GM19395 (cell line): Measurements from ENCODE around the gene SNX2.
A peak's percentile ranks its signal among the peaks of the same experiment; 100 is the strongest.
"Not testable (repeated sequence)": the region's sequence is repeated elsewhere in the genome, so short reads cannot be mapped to it uniquely, and the experiment has no call there.

ENCODE experiments used
- ATAC-seq: cut with Tn5 transposase; IDR thresholded peaks from one replicate; pipeline ENCODE4 v1.9.1; 2021; ENCODE audit warnings: mild to moderate bottlenecking, moderate library complexity; ENCODE audit not compliant: unreplicated experiment

SNX2 gene

GRCh38 chr5:122842016-122842580 is 67.2 kb downstream of the SNX2 start:
- ATAC-seq, result no peak

- peak; percentile 9 for ATAC-seq
Observed at GRCh38 chr5:122844136-122844909, 69.4 kb downstream of the SNX2 start.

DNA sequence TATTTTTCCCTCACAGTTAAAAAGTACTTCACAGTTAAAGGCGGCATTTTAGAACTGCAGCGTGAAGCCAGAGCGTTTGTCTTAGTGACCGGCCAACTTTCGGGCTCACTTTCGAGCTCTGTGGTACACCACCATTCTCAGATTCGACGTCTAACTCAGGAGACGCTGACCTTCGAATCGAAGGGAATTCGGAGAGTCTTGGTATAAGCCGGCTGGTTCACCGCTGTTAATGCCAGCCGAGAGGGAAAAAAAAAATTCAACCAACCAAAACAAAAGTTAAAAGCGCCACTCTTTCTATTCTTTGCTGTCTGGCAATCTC is 70.0 kb downstream of the SNX2 start:
- ATAC-seq, result peak; percentile 59

- ATAC-seq, result peak; percentile 85
Observed at GRCh38 chr5:122845229-122846050, 70.6 kb downstream of the SNX2 start, which contains the start of gene SNX24. SNX24 (plus strand) TSS chr5:122845613; CDS start chr5:122845634, 21 bp downstream.

DNA sequence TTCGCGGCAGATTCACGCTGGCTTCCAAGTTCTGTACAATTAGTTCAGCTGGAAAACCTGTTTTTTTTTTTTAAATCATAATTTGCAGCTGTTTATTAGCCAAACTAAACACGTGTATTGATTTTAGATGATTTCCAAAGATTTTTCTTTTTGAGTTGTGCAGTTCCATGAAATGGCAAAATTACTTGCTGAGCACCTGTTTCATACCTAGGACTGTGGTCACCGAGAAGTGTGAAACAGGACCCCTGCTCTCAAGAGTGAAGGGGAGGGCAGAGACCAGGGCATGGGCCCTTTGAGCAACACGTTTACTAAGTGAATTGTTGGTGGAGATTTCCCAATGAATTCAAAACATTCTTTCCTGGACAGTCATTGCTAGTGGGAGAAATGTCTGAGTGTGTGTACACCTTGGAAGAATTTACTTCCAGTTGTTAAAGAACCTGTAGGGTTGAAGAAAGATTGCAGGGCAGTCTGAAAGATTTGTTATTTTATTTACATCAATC is 71.2 kb downstream of the SNX2 start:
- ATAC-seq, result no peak

DNA sequence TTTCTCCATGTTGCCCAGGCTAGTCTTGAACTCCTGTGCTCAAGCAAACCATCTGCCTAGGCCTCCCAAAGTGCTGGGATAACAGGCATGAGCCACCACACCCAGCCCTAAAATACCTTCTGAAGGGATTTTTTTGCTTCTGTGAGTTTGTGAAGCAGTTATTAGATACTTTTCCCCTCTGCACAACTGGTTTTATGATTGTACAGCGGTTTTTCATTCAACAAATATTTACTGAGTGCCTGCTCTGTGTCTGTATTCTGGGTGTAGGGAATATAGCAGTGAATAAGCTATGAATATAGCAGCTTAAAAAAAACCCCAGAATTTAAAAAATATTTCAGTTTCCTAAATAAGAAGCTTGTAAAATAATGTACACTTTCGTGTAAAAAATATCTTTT is 72.8 kb downstream of the SNX2 start:
- no peak for ATAC-seq

DNA sequence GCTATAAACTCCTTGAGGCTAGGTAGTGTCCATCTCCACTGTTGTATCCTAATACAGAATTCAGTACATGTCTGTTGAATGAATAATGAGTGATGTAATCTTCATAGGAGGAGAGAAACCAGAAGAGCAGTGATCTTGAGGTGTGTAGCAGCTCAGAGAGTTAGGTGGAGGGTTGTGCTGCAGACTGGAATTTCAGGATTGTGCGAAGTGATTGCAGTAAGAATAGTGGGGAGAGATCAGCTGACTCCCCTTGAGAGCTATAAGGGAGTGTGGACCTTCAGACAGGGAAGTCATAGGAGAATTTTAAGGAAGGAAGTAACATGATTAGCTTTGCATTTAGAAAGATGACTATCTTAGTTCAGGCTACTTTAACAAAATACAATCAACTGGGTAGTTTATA is 74.9 kb downstream of the SNX2 start:
- no peak for ATAC-seq

DNA sequence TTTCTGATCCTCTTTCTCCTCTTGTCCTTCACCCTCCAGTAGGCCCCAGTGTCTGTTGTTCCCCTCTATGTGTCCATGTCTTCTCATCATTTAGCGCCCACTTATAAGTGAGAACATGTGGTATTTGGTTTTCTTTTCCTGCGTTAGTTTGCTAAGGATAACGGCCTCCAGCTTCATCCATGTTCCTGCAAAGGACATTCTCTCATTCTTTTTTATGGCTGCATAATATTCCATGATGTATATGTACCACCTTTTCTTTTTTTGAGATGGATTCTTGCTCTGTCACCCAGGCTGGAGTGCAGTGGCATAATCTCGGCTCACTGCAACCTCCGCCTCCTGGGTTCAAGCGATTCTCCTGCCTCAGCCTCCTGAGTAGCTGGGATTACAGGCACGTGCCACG is 82.7 kb downstream of the SNX2 start:
- not testable (repeated sequence) for ATAC-seq

- no peak for ATAC-seq
Observed at GRCh38 chr5:122858451-122858850, 83.6 kb downstream of the SNX2 start.

DNA sequence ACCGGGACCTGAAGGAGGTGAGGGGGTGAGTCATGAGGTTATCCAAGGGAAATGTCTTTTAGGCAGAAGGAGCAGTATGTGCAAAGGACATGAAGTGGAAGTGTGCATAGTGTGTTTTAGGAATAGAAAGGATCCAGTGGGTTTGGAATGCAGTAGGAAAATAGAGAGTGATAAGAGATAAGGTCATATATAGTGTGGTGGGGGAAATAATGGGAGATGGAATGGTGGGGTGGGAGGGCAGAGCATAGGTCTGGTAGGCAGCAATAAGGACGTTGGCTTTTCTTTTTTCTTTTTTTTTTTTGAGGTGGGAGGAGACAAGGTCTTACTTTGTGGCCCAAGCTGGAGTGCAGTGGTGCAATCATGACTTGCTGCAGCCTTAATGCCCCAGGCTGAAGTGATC is 88.4 kb downstream of the SNX2 start:
- no peak for ATAC-seq

- ATAC-seq, result no peak
Observed at GRCh38 chr5:122863721-122864120, 88.8 kb downstream of the SNX2 start.

GRCh38 chr5:122864400-122864799 is 89.5 kb downstream of the SNX2 start:
- no peak for ATAC-seq

DNA sequence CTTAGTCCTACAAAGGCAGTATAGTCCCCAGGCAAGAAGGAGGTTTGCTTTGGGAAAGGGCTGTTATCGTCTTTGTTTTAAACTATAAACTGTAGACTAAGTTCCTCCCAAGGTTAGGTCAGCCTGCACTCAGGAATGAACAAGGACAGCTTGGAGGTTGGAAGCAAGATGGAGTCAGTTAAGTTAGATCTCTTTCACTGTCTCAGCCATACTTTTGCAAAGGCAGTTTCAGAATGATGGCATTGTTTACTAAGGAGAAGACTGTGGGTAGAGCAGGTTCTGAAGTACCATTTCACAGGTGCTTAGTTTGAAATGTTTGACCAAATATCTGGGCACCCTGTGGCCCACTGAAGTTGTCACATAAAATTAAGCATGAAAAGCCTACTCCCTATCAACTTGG is 90.0 kb downstream of the SNX2 start:
- ATAC-seq, result no peak

- ATAC-seq, result no peak
Observed at GRCh38 chr5:122870219-122870856, 95.5 kb downstream of the SNX2 start.

GRCh38 chr5:122871661-122872060 is 96.8 kb downstream of the SNX2 start:
- ATAC-seq, result no peak

GRCh38 chr5:122874179-122874875 is 99.4 kb downstream of the SNX2 start:
- no peak for ATAC-seq

GRCh38 chr5:122877518-122877917 is 102.6 kb downstream of the SNX2 start:
- peak; percentile 67 for ATAC-seq

DNA sequence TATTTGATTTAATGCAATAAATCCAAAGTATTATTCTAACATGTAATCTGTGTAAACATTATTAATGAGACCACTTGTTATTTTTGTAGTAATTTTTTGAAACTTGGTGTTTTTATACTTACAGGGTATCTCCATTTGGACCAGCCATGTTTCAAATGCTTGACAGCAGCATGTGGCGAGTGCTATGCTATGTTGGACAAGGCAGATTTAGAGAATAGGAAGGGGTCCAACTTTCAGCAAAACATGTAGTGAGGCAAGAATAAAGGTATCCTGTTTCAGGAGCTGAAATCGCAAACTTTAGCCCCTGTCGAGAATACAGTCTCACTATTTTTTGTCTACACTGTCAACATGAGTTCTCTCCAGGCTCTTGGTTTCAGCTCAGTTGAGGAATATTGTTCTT is 104.2 kb downstream of the SNX2 start:
- ATAC-seq, result no peak
